ENCODE measurements around the gene NMT1. TPM values are rescaled to one million over a fixed set of nuclear protein-coding genes. Genes with fewer than 3 reads are reported as not detected.

The NMT1 gene
- total RNA-seq, 1 donor from 2014 or later: 96.5 TPM

GRCh38 chr17:45150911-45151809 is 90.0 kb downstream of the NMT1 start:
- H3K36me3 Mint-ChIP-seq (ENCODE audit: unreplicated experiment): no peaks in the 10 kb centered on the region
- TF ChIP-seq CTCF (IDR thresholded peaks at IDR 0.05; ENCODE audit: partially characterized antibody, unreplicated experiment): no peak
- peak overlapping the region; percentile 48 for H3K27ac Mint-ChIP-seq (ENCODE audit: unreplicated experiment)
- H3K4me3 Mint-ChIP-seq (ENCODE audit: unreplicated experiment): peak overlapping the region; percentile 75
- H3K27me3 Mint-ChIP-seq (ENCODE audit: unreplicated experiment): peaks cover 8% of the 10 kb centered on the region
- H3K9me3 Mint-ChIP-seq (ENCODE audit: unreplicated experiment): peaks cover 16% of the 10 kb centered on the region
- DNase-seq: no peak
- H3K4me1 Mint-ChIP-seq (ENCODE audit: low read depth, unreplicated experiment): peaks cover 15% of the 10 kb centered on the region

- peaks cover 11% of the 10 kb centered on the region for H3K4me1 Mint-ChIP-seq (ENCODE audit: low read depth, unreplicated experiment)
- TF ChIP-seq CTCF (IDR thresholded peaks at IDR 0.05; ENCODE audit: partially characterized antibody, unreplicated experiment): no peak
- H3K9me3 Mint-ChIP-seq (ENCODE audit: unreplicated experiment): no peaks in the 10 kb centered on the region
- no peak overlapping the region for H3K27ac Mint-ChIP-seq (ENCODE audit: unreplicated experiment)
- no peaks in the 10 kb centered on the region for H3K27me3 Mint-ChIP-seq (ENCODE audit: unreplicated experiment)
- H3K4me3 Mint-ChIP-seq (ENCODE audit: unreplicated experiment): no peak overlapping the region
- H3K36me3 Mint-ChIP-seq (ENCODE audit: unreplicated experiment): no peaks in the 10 kb centered on the region
- DNase-seq: no peak
Observed at GRCh38 chr17:45155029-45155428, 93.9 kb downstream of the NMT1 start.

- H3K27ac Mint-ChIP-seq (ENCODE audit: unreplicated experiment): no peak overlapping the region
- no peak for TF ChIP-seq CTCF (IDR thresholded peaks at IDR 0.05; ENCODE audit: partially characterized antibody, unreplicated experiment)
- H3K9me3 Mint-ChIP-seq (ENCODE audit: unreplicated experiment): no peaks in the 10 kb centered on the region
- H3K36me3 Mint-ChIP-seq (ENCODE audit: unreplicated experiment): no peaks in the 10 kb centered on the region
- DNase-seq: no peak
- no peak overlapping the region for H3K4me3 Mint-ChIP-seq (ENCODE audit: unreplicated experiment)
- H3K4me1 Mint-ChIP-seq (ENCODE audit: low read depth, unreplicated experiment): peaks cover 9% of the 10 kb centered on the region
- no peaks in the 10 kb centered on the region for H3K27me3 Mint-ChIP-seq (ENCODE audit: unreplicated experiment)
Observed at GRCh38 chr17:45155483-45155882, 94.4 kb downstream of the NMT1 start.

DNA sequence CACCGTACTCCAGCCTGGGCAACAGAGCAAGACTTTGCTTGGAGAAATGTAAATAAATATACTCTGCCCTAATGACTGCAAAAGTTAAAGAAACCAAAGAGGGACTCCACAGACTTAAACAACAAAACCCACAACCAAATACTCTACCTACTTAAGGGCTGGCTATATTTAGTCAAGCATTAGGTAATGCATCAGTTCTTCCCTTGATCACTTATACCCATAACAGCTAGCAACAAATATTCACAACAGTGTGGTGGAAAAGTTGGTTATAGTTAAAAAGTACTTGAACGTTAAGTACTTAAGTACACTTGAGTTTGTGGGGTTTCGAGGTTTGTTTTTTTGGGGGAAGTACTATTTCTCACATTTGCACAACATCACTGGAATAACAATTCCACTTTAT is 95.1 kb downstream of the NMT1 start:
- TF ChIP-seq CTCF (IDR thresholded peaks at IDR 0.05; ENCODE audit: partially characterized antibody, unreplicated experiment): no peak
- no peak for DNase-seq
- Mint-ChIP-seq H3K36me3 (ENCODE audit: unreplicated experiment) (no peaks in the 10 kb centered on the region), H3K4me3 (ENCODE audit: unreplicated experiment) (no peak overlapping the region), H3K27ac (ENCODE audit: unreplicated experiment) (no peak overlapping the region), H3K4me1 (ENCODE audit: low read depth, unreplicated experiment) (peaks cover 5% of the 10 kb centered on the region), H3K9me3 (ENCODE audit: unreplicated experiment) (no peaks in the 10 kb centered on the region), H3K27me3 (ENCODE audit: unreplicated experiment) (peaks cover under 1% of the 10 kb centered on the region)

Small RNA genes lying within 50 kb of the gene (microRNA-seq; reads per million reads assigned to microRNA genes)
- not detected for gene MIR6784 (ENCODE audit: unreplicated experiment)

Other genes with a start within 250 kb of the NMT1 start
- gene GJC1, start 231.0 kb upstream of the NMT1 start, total RNA-seq (ENCODE audit: unreplicated experiment): 60.9 TPM
- 1.1 TPM for gene HIGD1B, start 213.4 kb upstream of the NMT1 start, total RNA-seq (ENCODE audit: unreplicated experiment)
- gene EFTUD2, start 161.9 kb upstream of the NMT1 start, total RNA-seq (ENCODE audit: unreplicated experiment): 102 TPM
- gene GFAP, start 145.8 kb upstream of the NMT1 start, total RNA-seq (ENCODE audit: unreplicated experiment): not detected
- 7.4 TPM for gene KIF18B, start 113.5 kb upstream of the NMT1 start, total RNA-seq (ENCODE audit: unreplicated experiment)
- gene C1QL1, start 93.0 kb upstream of the NMT1 start, total RNA-seq (ENCODE audit: unreplicated experiment): 14.6 TPM
- 39.9 TPM for gene DCAKD, start 9.7 kb upstream of the NMT1 start, total RNA-seq (ENCODE audit: unreplicated experiment)
- 6.2 TPM for gene PLCD3, start 71.2 kb downstream of the NMT1 start, total RNA-seq (ENCODE audit: unreplicated experiment)
- gene ACBD4, start 74.4 kb downstream of the NMT1 start, total RNA-seq (ENCODE audit: unreplicated experiment): 3.7 TPM
- gene HEXIM1, start 87.2 kb downstream of the NMT1 start, total RNA-seq (ENCODE audit: unreplicated experiment): 13.0 TPM
- 8.4 TPM for gene HEXIM2, start 100.6 kb downstream of the NMT1 start, total RNA-seq (ENCODE audit: unreplicated experiment)
- gene FMNL1, start 160.6 kb downstream of the NMT1 start, total RNA-seq (ENCODE audit: unreplicated experiment): 24.2 TPM
- gene SPATA32, start 200.8 kb downstream of the NMT1 start, total RNA-seq (ENCODE audit: unreplicated experiment): not detected